IMR-90 (cell line): Measurements from ENCODE around the gene C4B. TPM values are rescaled to one million over a fixed set of nuclear protein-coding genes. Genes with fewer than 3 reads are reported as not detected.
A peak's percentile ranks its signal among the peaks of the same experiment; 100 is the strongest.

Source experiments
- ATAC-seq: fragments of 200-7000 bp; cut with Tn5 transposase; 2 replicates; pipeline ENCODE4 v1.9.1; 2020; ENCODE audit warnings: low read depth, mild to moderate bottlenecking, moderate library complexity
- BruUV-seq: library from RNA; stranded (reverse); fragments of 400-500 nt; replicated peaks from 2 replicates; lab custom pipeline; 2021; lab: Mats Ljungman, UMichigan
- CTCF ChIA-PET: fragments of 300-600 bp; formaldehyde crosslinking; extraction: SDS; loops from one replicate; lab custom pipeline; 2021; ENCODE audit warnings: antibody characterized with exemption; lab: Yijun Ruan, JAX
- POLR2A ChIA-PET: fragments of 300-600 bp; sonication (Branson Sonifier 250); formaldehyde crosslinking; loops from one replicate; lab custom pipeline; 2022; ENCODE audit warnings: antibody characterized with exemption; ENCODE audit not compliant: unreplicated experiment; lab: Charles Lee
- DNase-seq: peaks from one replicate; pipeline ENCODE4 v3.0.0; 2013
- H2AFZ ChIP-seq: replicated peaks from 2 replicates; pipeline ENCODE3; 2013; ENCODE audit warnings: low read length, mild to moderate bottlenecking; ENCODE audit not compliant: poor library complexity
- H2AK5ac ChIP-seq: 2 replicates; pipeline ENCODE4 v1.6.1; 2013; ENCODE audit warnings: low read depth, low read length, inconsistent platforms
- H2AK9ac ChIP-seq: replicated peaks from 2 replicates; pipeline ENCODE3; 2013; ENCODE audit warnings: mild to moderate bottlenecking, low read depth, low read length, moderate library complexity; ENCODE audit not compliant: poor library complexity
- H2BK120ac ChIP-seq: 2 replicates; pipeline ENCODE4 v1.6.1; 2013; ENCODE audit warnings: low read depth, low read length, inconsistent platforms
- H2BK15ac ChIP-seq: 3 replicates; pipeline ENCODE4 v1.6.1; 2013; ENCODE audit warnings: low read depth, low read length, inconsistent platforms
- H2BK20ac ChIP-seq: 2 replicates; pipeline ENCODE4 v1.6.1; 2013; ENCODE audit warnings: low read depth, mild to moderate bottlenecking, inconsistent platforms, low read length, moderate library complexity
- H2BK5ac ChIP-seq: 2 replicates; pipeline ENCODE4 v1.6.1; 2013; ENCODE audit warnings: mild to moderate bottlenecking, low read depth, low read length, inconsistent platforms; ENCODE audit not compliant: poor library complexity, severe bottlenecking
- H3K14ac ChIP-seq: replicated peaks from 2 replicates; pipeline ENCODE4 v1.6.1; 2013; ENCODE audit warnings: low read depth, low read length, inconsistent platforms
- H3K18ac ChIP-seq: 2 replicates; pipeline ENCODE4 v1.6.1; 2013; ENCODE audit warnings: low read depth, low read length, control low read depth
- H3K23ac ChIP-seq: 2 replicates; pipeline ENCODE4 v1.6.1; 2013; ENCODE audit warnings: low read depth, low read length, inconsistent platforms
- H3K27ac ChIP-seq: 2 replicates; pipeline ENCODE4 v1.5.1; 2013; ENCODE audit warnings: mild to moderate bottlenecking, control low read depth, low read length; ENCODE audit not compliant: insufficient read depth
- H3K27me3 ChIP-seq: 2 replicates; pipeline ENCODE4 v1.6.1; 2013; ENCODE audit warnings: low read length; ENCODE audit not compliant: control insufficient read depth, insufficient read depth
- H3K36me3 ChIP-seq: 2 replicates; pipeline ENCODE4 v1.6.1; 2013; ENCODE audit warnings: low read length, mixed read lengths; ENCODE audit not compliant: control insufficient read depth, insufficient read depth
- H3K4ac ChIP-seq: 2 replicates; pipeline ENCODE4 v1.6.1; 2013; ENCODE audit warnings: low read depth, low read length, inconsistent platforms
- H3K4me1 ChIP-seq: 2 replicates; pipeline ENCODE4 v1.6.1; 2013; ENCODE audit warnings: low read length, mixed read lengths; ENCODE audit not compliant: control insufficient read depth, insufficient read depth
- H3K4me2 ChIP-seq: 2 replicates; pipeline ENCODE4 v1.6.1; 2013; ENCODE audit warnings: low read depth, mild to moderate bottlenecking, control low read depth, low read length, moderate library complexity
- H3K4me3 ChIP-seq: 2 replicates; pipeline ENCODE4 v1.5.1; 2013; ENCODE audit warnings: low read depth, mild to moderate bottlenecking, control low read depth, low read length, moderate library complexity; ENCODE audit not compliant: insufficient read depth
- H3K56ac ChIP-seq: 2 replicates; pipeline ENCODE4 v1.6.1; 2013; ENCODE audit warnings: low read length, inconsistent platforms; ENCODE audit not compliant: insufficient read depth; ENCODE audit errors: extremely low read depth
- H3K79me1 ChIP-seq, 2 experiments: 2 replicates each; pipeline ENCODE4 v1.6.1; 2013; ENCODE audit warnings: low read length in 2 of 2, inconsistent platforms in 1 of 2, low read depth in 1 of 2
- H3K9ac ChIP-seq: 2 replicates; pipeline ENCODE4 v1.6.1; 2013; ENCODE audit warnings: low read depth, low read length, control low read depth
- H3K9me1 ChIP-seq: 2 replicates; pipeline ENCODE4 v1.6.1; 2013; ENCODE audit warnings: low read length, inconsistent platforms; ENCODE audit not compliant: insufficient read depth
- H3K9me3 ChIP-seq: 2 replicates; pipeline ENCODE4 v1.6.1; 2013; ENCODE audit warnings: low read length; ENCODE audit not compliant: control insufficient read depth, insufficient read depth
- H4K20me1 ChIP-seq: 2 replicates; pipeline ENCODE4 v1.6.1; 2013; ENCODE audit warnings: low read length, inconsistent platforms; ENCODE audit not compliant: insufficient read depth
- H4K5ac ChIP-seq: 2 replicates; pipeline ENCODE4 v1.6.1; 2013; ENCODE audit warnings: mild to moderate bottlenecking, low read depth, low read length, control low read depth
- H4K8ac ChIP-seq, 2 experiments: 2 replicates each; pipeline ENCODE4 v1.6.1; 2013; ENCODE audit warnings: low read depth in 2 of 2, low read length in 2 of 2, control low read depth in 1 of 2, inconsistent platforms in 1 of 2
- H4K91ac ChIP-seq: 2 replicates; pipeline ENCODE4 v1.6.1; 2013; ENCODE audit warnings: low read depth, low read length, inconsistent platforms; ENCODE audit not compliant: insufficient read depth
- BHLHE40 ChIP-seq: fragments of 150-350 bp; IDR thresholded peaks from 2 replicates; pipeline ENCODE4 v1.6.1; 2016; ENCODE audit warnings: mild to moderate bottlenecking, low read depth, low read length
- CEBPB ChIP-seq: IDR thresholded peaks from 2 replicates; pipeline ENCODE4 v1.6.1; 2012; ENCODE audit warnings: low read depth, low read length, improper control_type of control experiment
- CTCF ChIP-seq: conservative IDR thresholded peaks from 2 replicates; pipeline ENCODE4 v1.5.1; 2012; ENCODE audit warnings: mild to moderate bottlenecking, low read depth, low read length, improper control_type of control experiment
- ELK1 ChIP-seq: fragments of 150-350 bp; IDR thresholded peaks from 2 replicates; pipeline ENCODE4 v1.6.1; 2016; ENCODE audit warnings: low read depth, mild to moderate bottlenecking, low read length, moderate library complexity, borderline replicate concordance
- FOS ChIP-seq: fragments of 150-350 bp; IDR thresholded peaks from 2 replicates; pipeline ENCODE4 v1.6.1; 2016; ENCODE audit warnings: low read depth, low read length
- MAFK ChIP-seq: IDR thresholded peaks from 2 replicates; pipeline ENCODE4 v1.6.1; 2012; ENCODE audit warnings: low read depth, low read length, improper control_type of control experiment
- MAZ ChIP-seq: IDR thresholded peaks from 2 replicates; pipeline ENCODE4 v1.6.1; 2012; ENCODE audit warnings: low read depth, mild to moderate bottlenecking, low read length, improper control_type of control experiment, moderate library complexity, borderline replicate concordance
- MXI1 ChIP-seq: IDR thresholded peaks from 2 replicates; pipeline ENCODE4 v1.6.1; 2012; ENCODE audit warnings: low read depth, mild to moderate bottlenecking, low read length, moderate library complexity, borderline replicate concordance
- NFE2L2 ChIP-seq: fragments of 150-350 bp; IDR thresholded peaks from 2 replicates; pipeline ENCODE4 v1.6.1; 2016; ENCODE audit warnings: low read depth, mild to moderate bottlenecking, low read length
- POLR2A ChIP-seq: IDR thresholded peaks from 2 replicates; pipeline ENCODE4 v1.6.1; 2012; ENCODE audit warnings: mild to moderate bottlenecking, low read depth, low read length
- RCOR1 ChIP-seq: IDR thresholded peaks from 2 replicates; pipeline ENCODE4 v1.6.1; 2012; ENCODE audit warnings: mild to moderate bottlenecking, low read length, improper control_type of control experiment; ENCODE audit not compliant: insufficient replicate concordance
- RFX5 ChIP-seq: IDR thresholded peaks from 2 replicates; pipeline ENCODE4 v1.8.0; 2012; ENCODE audit warnings: low read depth, mild to moderate bottlenecking, low read length, moderate library complexity
- USF2 ChIP-seq: fragments of 150-350 bp; IDR thresholded peaks from 2 replicates; pipeline ENCODE4 v1.6.1; 2017; ENCODE audit warnings: mild to moderate bottlenecking, antibody characterized with exemption, low read length, low read depth
- whole genome bisulfite sequencing, 2 experiments: methylation state at CpG; one replicate each; pipeline versions ENCODE4 v1.1.5 to v1.1.7; 2013; ENCODE audit warnings: missing lambda C conversion rate in 2 of 2; ENCODE audit not compliant: insufficient read length in 1 of 2; ENCODE audit errors: extremely low coverage in 2 of 2; 5-methylcytosine and 5-hydroxymethylcytosine counted together
- dilution Hi-C: fragments of 300-500 bp; cut with HindIII; formaldehyde crosslinking; loops from one replicate; pipeline ENCODE4 v1.14.3; 2018; ENCODE audit warnings: low sequenced_read_pairs; ENCODE audit not compliant: unreplicated experiment
- in situ Hi-C: fragments of 300-500 bp; cut with MboI; formaldehyde crosslinking; loops from 3 replicates; pipeline ENCODE4 v1.14.3; 2019; ENCODE audit warnings: low sequenced_read_pairs, inconsistent platforms, mixed read lengths
- intact Hi-C: fragments of 100-400 bp; cut with micrococcal nuclease; formaldehyde crosslinking; loops from 2 replicates; pipeline ENCODE4 v1.10.0; 2022
- polyA plus RNA-seq, 3 experiments: library from polyadenylated mRNA; depleted of rRNA; stranded (reverse); fragments of >200 nt; gene quantifications; 2 replicates each; pipeline ENCODE4 v1.2.3, GENCODE V29; 2012; ENCODE audit warnings: low replicate concordance in 1 of 3
- total RNA-seq: library from RNA; depleted of rRNA; stranded (reverse); fragments of >200 nt; gene quantifications from 2 replicates; pipeline ENCODE4 v1.2.3, GENCODE V29; 2012

Gene C4B
- total and polyA plus RNA-seq, 2 of the 4 experiments (the other 2 are of a cell fraction) = 0.54 to 4.2 TPM

GRCh38 chr6:32075781-32076180 lies 61.2 kb downstream of the C4B start:
- TF ChIP-seq NFE2L2 = no peak
- no peak for TF ChIP-seq USF2
- no peak for TF ChIP-seq BHLHE40
- TF ChIP-seq POLR2A = no peak
- TF ChIP-seq CTCF = no peak
- no peak for TF ChIP-seq MXI1
- no peak for TF ChIP-seq ELK1
- no peak for TF ChIP-seq RFX5
- no peak for TF ChIP-seq CEBPB
- TF ChIP-seq FOS = no peak
- no peak for TF ChIP-seq MAFK
- TF ChIP-seq RCOR1 = no peak
- TF ChIP-seq MAZ = no peak
- Histone ChIP-seq H3K4ac (0 out of 2 replicates have a peak overlapping the region, but pooled peaks have one; percentile 10), H2BK120ac (no peak overlapping the region), H2AFZ (no peak overlapping the region), H4K5ac (no peak overlapping the region), H3K9ac (no peak overlapping the region), H3K56ac (no peak overlapping the region), H2AK5ac (peak overlapping the region; percentile 42; the same call in 1 of the 2 replicates), H3K14ac (no peak overlapping the region; the same call in 1 of the 2 replicates), H3K9me3 (no peaks in the 10 kb centered on the region), H3K4me1 (peaks cover 20% of the 10 kb centered on the region), H4K20me1 (peaks cover 3% of the 10 kb centered on the region; the same call in 1 of the 2 replicates), H4K91ac (no peak overlapping the region), H3K27me3 (peaks cover 5% of the 10 kb centered on the region), H3K27ac (no peak overlapping the region), H2BK15ac (no peak overlapping the region), H2BK5ac (no peak overlapping the region), H2AK9ac (no peak overlapping the region), H4K8ac (no peak overlapping the region), H3K36me3 (no peaks in the 10 kb centered on the region), H2BK20ac (no peak overlapping the region), H3K79me1 (no peaks in the 10 kb centered on the region), H3K4me3 (no peak overlapping the region), H3K18ac (no peak overlapping the region), H3K4me2 (no peak overlapping the region), H3K23ac (no peak overlapping the region), H3K9me1 (peaks cover 16% of the 10 kb centered on the region)
- DNase-seq (no peak), ATAC-seq (no peak)
- WGBS, 2 experiments = 80% methylated on average over 2 of the region's 3 CpGs; no CpG with 5 or more reads in 1 of the 2 experiments
- in situ Hi-C loops = no loop called here
- CTCF ChIA-PET = interaction anchor here (0.5 kb wide), 1 partner anchor 61 kb away, joined by 3 read pairs; no protein-coding TSS in a partner anchor
- POLR2A ChIA-PET = interaction anchor here (0.8 kb wide), 1 partner anchor 52 kb away, joined by 3 read pairs; the partner anchor contains the start of gene ATF6B
- intact Hi-C loops = no loop called here
- dilution Hi-C loops = no loop called here
- BruUV-seq = no TSS peak
